ENCODE results near the gene LYPD4.
A peak's percentile ranks its signal among the peaks of the same experiment; 100 is the strongest.

GRCh38 chr19:41821003-41821735, 23.3 kb downstream of the LYPD4 start:
- TF ChIP-seq, protein P1, sequence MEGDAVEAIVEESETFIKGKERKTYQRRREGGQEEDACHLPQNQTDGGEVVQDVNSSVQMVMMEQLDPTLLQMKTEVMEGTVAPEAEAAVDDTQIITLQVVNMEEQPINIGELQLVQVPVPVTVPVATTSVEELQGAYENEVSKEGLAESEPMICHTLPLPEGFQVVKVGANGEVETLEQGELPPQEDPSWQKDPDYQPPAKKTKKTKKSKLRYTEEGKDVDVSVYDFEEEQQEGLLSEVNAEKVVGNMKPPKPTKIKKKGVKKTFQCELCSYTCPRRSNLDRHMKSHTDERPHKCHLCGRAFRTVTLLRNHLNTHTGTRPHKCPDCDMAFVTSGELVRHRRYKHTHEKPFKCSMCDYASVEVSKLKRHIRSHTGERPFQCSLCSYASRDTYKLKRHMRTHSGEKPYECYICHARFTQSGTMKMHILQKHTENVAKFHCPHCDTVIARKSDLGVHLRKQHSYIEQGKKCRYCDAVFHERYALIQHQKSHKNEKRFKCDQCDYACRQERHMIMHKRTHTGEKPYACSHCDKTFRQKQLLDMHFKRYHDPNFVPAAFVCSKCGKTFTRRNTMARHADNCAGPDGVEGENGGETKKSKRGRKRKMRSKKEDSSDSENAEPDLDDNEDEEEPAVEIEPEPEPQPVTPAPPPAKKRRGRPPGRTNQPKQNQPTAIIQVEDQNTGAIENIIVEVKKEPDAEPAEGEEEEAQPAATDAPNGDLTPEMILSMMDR (optimal IDR thresholded peaks at IDR 0.05 in 1 of 3, IDR thresholded peaks at IDR 0.05 in 1 of 3, conservative IDR thresholded peaks at IDR 0.05 in 1 of 3; ENCODE audit: extremely low read depth in 1 of 3, insufficient read depth in 2 of 3, low read length in 3 of 3), result peak; percentile 61 to 75 (median 74)
- no peak for TF ChIP-seq EZH2 (IDR thresholded peaks at IDR 0.05; ENCODE audit: low read length)
